D341Med (cell line): Measurements from ENCODE around the gene TEPSIN.

Experiments used
- DNase-seq: peaks from one replicate; pipeline ENCODE4 v3.0.0; 2012; ENCODE audit warnings: low spot score

Gene TEPSIN

GRCh38 chr17:81249223-81250040 is 10.6 kb upstream of the TEPSIN start:
- no peak for DNase-seq

GRCh38 chr17:81248649-81249048 is 9.8 kb upstream of the TEPSIN start:
- no peak for DNase-seq

GRCh38 chr17:81247339-81247990 is 8.6 kb upstream of the TEPSIN start:
- no peak for DNase-seq

- no peak for DNase-seq
Observed at GRCh38 chr17:81246679-81247338, 8.0 kb upstream of the TEPSIN start.

- no peak for DNase-seq
Observed at GRCh38 chr17:81246343-81246670, 7.5 kb upstream of the TEPSIN start.

GRCh38 chr17:81245665-81246342 is 6.9 kb upstream of the TEPSIN start:
- DNase-seq = no peak

GRCh38 chr17:81245024-81245664 is 6.3 kb upstream of the TEPSIN start:
- no peak for DNase-seq

GRCh38 chr17:81244358-81245023 is 5.6 kb upstream of the TEPSIN start:
- DNase-seq = no peak

GRCh38 chr17:81243333-81243664 is 4.4 kb upstream of the TEPSIN start:
- no peak for DNase-seq

GRCh38 chr17:81242421-81243332 is 3.8 kb upstream of the TEPSIN start:
- no peak for DNase-seq

- DNase-seq = peak; percentile 93
Observed at GRCh38 chr17:81241648-81242420, 3.0 kb upstream of the TEPSIN start.

GRCh38 chr17:81241203-81241602 is 2.3 kb upstream of the TEPSIN start:
- no peak for DNase-seq

GRCh38 chr17:81240761-81241160 is 1.9 kb upstream of the TEPSIN start:
- DNase-seq = no peak

- DNase-seq = no peak
Observed at GRCh38 chr17:81239714-81240555, 1.1 kb upstream of the TEPSIN start.

GRCh38 chr17:81238490-81238814 is 403 bp downstream of the TEPSIN start:
- DNase-seq = no peak

GRCh38 chr17:81237591-81238489 is 1.0 kb downstream of the TEPSIN start:
- DNase-seq = no peak

- no peak for DNase-seq
Observed at GRCh38 chr17:81236784-81237183, 2.1 kb downstream of the TEPSIN start.
